ENCODE data around the gene CDC42EP1.
"Not testable (repeated sequence)": the region's sequence is repeated elsewhere in the genome, so short reads cannot be mapped to it uniquely, and the experiment has no call there.

The CDC42EP1 gene, protein sequence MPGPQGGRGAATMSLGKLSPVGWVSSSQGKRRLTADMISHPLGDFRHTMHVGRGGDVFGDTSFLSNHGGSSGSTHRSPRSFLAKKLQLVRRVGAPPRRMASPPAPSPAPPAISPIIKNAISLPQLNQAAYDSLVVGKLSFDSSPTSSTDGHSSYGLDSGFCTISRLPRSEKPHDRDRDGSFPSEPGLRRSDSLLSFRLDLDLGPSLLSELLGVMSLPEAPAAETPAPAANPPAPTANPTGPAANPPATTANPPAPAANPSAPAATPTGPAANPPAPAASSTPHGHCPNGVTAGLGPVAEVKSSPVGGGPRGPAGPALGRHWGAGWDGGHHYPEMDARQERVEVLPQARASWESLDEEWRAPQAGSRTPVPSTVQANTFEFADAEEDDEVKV

DNA sequence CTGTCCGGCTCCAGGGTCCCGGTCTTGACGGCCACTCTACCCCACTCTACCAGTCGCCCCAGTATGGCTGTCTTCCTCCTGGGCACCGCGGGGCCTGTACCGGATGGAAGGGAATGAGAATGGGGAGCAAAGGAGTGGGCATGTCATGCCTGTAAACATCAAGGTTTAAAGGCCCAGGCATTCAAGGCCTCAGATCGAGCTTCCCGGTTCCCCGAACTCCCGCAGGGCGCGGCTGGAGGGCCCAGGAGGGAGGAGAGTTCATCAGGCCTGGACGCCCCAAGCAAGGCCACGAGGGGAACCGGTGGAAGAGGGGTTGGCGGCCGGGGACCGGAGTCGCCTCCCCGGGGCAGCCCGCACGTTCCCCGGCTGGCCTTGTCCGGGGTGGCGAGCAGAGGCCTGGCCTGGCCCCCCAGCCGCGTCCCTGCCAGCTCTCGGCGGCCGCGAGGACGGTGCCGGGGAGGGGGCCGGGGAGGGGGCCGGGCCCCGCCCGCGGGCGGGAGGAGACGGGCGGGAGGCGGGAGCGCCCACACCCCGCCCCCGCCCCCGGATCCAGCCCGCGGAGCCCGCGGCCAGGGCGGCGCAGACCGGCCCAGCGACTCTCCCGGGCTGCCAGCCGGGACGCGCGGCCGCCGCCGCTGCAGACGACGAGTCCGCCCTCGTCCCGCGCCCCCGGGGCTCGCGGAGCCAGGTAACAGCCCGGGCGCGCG is at the start of gene CDC42EP1:
Gene CDC42EP1, plus strand, starts transcription at position 580 of the 707 bp plus-strand sequence. CDS start 5,870 bp downstream, outside the sequence.
- no peak for DNase-seq

DNA sequence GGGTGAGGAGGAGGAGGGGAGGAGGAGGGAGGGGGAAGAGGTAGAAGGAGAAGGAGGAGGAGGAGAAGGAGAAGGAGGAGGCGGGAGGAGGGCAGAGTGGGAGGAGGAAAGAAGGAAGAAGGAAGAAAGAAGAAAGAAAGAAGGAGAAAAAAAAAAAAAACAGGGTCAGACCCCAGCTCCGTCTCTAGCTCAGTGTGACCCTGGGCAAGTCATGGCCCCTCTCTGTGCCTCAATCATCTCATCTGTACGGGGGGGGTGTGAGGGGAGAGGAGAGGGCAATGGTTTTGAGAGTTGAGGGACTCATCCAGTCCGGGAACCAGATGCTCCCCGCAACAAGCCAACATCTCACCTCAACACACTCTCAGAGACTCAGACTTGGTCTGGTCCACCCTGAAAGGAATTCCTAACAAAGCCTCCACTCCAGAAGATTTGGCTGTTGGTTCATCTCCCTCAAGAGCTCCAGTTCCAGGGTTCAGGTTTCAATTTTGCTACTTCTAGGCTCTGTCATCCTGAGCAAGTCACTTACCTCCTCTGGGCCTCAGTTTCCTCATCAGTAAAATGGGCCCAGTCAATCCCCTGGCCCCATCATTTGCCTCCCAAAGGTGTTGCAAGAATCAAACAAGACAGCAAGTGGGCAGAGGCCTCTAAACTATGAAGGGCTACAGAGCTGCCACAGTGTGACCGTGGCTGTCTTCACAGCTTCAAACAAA is 48.7 kb upstream of the CDC42EP1 start:
- no peak for DNase-seq

DNA sequence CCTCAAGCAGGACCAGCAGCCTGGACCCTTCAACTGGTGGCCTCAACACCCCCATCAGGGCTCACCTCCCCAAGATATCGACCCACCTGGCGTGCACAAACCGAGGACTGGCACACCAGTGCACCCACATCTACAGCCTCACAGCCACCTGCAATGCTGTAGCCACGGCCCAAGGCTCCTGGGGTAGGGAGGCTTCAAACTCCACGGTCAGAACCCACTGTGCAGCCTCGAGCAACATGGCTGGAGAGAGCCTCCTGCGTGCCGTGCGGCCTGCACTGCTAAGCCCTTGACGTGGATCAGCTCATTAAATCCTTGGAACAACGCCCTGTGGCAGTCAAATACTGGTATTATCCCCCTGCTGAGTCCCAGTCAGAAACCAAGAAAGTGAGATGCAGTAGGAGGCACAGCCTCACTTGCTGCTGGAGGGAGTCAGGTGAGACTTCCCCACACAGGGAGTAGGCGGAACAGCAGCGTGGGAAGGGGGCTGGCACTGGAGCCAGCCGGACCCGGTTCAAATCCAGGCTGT is 45.7 kb upstream of the CDC42EP1 start:
- no peak for DNase-seq

DNA sequence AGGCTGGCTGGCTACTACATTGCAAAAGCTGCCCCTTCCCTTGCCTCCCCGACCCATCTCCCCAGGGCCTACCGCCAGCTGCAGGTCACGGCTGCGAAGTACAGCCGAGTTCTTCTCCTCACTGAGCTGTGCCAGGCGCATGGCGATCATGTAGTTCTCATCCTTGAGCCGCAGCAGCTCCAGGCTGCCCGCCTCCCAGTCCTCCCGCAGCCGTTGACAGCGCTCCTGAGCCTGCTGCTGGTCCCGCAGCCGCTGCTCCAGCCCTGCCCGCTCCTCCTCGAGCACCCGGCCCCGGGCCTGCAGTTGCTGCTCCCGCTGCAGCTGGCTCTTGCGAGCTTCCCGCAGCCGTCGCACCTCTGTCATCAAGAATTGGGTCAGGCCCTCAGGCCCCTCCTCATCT is 44.4 kb upstream of the CDC42EP1 start:
- DNase-seq: no peak

DNA sequence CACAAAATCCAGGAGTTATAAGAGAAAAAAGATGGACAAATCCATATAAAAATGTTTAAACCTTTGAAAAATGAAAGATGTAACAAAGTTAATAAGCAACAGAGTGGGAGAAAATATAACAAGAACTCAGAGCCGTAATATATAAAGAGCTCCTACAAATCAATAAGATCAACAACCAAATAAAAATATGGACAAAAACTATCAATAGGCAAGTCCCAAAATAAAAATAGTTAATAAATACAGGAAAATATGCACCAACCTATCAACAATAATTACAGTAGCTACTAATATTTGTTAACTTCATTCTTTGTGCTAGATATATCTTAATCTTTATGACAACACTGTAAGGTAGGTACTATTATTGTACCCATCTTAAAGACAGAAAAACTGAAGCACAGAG is 43.8 kb upstream of the CDC42EP1 start:
- no peak for DNase-seq

DNA sequence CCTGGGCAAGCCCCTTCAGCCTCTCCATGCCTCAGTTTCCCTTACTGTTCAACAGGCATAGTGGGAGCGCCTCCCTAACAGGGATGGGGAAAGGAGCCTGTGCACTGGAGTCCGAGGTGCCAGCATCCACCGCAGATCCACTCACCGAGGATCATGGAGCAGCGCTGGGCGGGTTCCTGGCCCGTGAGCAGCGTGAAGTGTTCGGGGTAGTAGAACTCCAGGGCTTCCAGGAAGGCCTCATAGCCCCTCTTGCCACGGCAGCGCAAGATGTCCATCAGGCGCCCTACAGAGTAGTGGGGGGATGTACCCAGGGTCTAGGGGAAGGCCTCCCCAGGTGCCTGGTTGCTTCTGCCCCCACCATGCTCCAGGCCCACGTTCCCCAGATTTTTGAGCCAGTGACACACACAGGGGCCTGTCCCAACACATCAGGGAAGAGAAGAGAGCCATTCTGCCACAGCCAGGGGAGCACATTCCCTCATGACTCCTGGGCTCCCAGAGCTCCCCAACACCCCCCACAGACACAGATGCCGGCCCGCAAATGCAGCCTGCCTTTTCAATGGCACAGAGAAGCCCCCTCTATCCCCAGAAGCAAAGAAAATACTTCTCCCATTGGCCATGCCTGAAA is 42.3 kb upstream of the CDC42EP1 start:
- DNase-seq: no peak

DNA sequence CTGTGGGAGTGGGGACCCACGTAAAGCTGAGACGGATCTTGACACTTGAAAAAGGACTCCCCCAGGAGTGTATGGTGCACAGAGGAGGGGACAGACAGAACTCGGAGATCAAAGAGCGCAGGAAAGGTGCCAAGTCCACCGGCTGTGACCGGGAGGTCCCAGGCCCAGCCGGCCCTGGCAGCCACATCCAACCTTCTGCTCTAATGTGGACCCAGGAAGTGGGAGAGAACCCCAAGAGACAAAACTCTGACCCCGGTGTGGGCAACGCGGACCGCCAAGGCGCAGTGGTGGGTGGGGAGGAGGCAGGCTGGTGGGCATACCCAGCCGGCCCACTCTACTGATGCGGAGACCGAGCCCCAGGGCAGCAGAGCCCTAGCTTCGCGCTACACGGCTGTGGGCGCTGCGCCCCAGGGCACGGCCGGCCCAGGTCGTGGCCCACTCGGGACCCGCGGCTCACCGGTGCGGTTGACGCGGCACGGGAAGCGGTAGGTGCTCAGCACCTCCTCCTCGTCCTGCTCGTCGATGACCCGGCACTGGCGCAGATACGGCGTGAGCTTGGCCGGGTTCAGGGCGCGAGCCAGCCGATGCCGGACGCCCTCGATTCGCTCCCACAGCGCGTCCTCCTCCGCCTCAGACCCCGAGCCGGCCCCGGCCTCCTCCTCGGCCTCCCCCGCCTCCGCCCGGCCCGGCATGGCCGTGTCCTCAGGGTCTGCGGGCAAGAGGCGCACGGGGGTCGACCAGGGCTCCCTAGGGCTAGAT is 41.6 kb upstream of the CDC42EP1 start:
- no peak for DNase-seq

DNA sequence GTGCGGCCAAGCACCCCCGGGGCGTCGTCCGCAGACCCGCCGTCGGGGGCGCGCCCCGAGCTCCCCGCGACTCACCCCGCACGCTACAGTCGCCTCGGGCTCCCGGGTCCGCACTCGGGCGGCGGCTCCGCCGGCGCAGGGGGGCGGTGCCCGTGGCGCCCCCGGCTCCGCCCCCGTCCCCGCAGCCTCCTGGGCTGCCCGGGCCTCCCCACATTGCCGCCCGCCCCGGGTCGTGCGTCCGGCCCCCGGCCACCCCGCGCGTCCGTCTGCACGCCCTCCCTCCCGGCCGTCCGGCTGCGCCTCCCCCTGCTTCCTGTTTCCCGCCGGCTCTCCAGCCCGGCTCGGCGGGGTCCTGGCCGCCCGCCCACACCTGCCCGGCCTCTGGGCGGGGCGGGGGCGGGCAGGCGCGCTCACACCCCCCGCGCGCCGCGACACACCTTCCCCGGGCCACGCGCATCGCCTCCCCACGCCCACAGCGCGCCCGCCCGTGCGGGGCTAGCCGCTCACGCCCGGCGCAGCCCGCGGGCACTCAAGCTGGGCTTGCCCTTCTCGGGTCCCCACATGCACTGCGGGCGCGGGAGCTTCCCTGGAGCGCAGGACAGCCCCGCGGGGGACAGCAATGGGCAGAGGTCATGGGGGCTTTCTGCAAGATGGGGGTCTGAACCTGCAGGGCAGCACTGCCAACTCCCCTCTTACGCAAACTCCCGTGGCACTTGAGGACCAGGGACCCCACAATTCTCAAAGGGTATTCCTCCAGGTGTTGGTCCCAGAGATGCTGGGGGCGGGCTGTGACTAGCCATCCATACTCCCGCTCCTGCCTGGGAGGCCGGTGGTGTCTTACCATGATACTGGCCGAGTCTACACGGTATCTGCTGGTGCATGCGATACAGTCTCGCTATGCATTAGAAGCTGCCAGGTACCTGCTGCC is 40.7 kb upstream of the CDC42EP1 start, which contains the start of gene CARD10:
Gene CARD10, minus strand, starts transcription at position 148 of the 928 bp plus-strand sequence. CDS start 215 bp downstream, outside the sequence.
- no peak for DNase-seq

DNA sequence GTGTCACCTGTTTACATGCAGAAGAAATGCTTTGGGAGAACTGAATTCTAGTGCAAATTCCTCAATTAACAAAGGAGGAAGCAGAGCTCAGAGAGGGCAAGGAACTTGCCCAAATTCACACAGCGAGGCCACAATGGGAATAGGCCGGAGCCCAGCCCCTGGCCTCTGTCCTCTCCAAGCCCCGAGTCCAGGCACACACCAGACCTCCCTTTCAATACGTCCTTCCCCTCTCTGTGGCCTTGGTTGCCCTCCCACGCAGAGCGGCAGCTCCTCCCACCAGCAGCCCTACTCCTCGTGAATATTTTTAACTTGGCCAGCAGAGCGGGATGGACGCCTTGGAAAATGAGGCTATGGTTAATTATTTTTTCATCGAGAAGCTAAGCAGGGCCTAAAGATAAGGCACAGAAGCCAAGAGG is 39.5 kb upstream of the CDC42EP1 start:
- no peak for DNase-seq

DNA sequence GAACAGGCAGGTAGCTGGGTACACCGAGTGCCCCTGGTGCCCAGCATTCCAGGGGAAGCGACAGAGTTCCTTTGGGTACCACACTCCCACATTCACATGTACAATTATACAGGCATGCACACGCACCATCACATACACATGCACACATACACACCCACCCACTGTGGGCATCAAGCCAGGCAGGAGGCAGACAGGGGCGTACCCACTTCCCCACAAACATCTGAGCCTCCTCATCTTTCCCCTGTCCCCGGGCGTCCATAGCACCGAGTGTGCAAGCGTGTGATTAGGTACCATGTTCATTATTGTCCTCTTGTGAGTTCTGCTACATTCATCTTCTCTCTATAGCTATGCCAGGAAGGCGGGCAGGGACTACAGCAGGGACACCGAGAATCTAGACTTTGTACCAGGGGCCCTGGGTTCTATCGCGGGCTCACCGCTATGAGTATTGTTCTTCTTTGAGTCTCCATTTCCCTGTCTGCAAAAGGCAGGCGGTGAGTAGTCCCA is 39.0 kb upstream of the CDC42EP1 start:
- DNase-seq: no peak

DNA sequence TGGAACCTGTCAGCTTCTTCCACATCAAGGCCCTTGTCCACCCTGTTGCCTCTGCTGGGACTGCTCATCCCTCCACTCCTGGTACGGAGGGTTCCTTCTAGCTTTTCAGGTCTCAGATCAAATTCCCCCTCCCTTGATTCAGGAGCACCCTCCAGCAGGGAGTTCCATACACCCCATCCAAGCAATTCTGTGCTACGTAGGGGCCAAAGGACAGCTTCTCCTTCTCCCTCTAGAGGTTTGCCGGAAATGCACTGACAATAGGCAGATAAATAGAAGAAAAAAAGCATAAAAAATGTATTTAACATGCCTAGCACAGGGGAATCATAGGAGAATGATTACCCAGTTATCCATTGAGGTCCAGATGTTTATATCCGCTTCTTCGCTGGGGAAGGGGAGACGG is 37.8 kb upstream of the CDC42EP1 start:
- DNase-seq: no peak

DNA sequence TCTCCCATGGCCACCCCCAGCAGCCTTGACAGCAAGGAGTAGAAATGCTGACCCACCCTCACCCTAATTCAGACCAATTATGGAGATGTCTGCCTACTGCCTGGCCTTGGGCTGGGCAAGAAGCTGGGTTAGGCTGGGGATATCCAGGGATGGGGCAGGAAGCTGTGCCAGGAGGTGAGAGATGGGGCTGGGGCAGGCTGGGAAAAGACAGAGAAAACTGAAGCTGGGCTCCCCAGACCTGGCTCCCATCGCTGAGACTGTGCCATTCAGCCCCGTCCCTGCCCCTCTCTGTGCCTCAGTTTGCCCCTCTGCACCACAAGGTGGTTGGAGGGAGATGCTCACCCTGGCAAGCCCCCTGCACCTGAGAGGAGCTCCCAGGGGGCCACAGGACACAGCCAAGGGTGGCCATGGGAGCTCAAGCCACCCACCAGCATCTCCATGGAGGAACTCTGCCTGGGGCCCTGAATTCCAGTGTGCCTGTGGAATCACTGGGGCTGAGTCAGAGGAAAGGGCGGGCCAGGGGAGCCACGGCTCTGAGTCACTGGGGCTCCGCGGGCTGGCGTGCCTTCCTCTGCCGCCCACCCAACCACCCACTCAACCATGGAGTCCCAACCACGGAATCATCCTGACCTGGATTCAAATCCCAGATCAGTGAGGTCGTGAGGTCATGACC is 35.1 kb upstream of the CDC42EP1 start:
- no peak for DNase-seq

DNA sequence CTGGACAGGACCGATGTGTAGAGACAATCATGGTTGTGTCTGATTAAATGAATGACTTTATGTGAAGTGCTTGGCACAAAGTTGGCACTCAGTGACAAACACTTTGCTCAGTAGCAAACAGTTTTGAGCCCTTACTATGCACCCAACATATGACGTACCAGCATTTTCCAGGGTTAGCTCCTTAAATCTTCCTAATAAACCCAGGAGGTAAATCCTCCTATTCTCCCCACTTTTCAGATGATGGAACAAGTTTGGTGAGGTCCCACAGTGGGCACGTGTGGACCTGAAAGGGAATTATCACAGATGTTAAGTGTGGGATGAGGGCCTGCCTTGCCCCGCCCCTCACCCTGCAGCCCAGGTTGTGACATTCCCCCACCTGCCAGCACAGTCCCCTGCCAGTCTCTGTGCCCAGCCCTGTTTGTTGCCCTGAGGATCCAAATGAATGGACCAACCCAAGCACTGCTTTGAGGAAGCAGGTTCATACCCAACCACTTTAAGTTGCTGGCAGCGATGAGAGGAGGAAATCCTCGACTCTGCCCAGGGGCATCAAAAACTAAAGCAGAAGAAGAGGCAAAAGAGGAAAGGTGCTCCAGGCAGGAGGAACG is 34.4 kb upstream of the CDC42EP1 start:
- DNase-seq: no peak

DNA sequence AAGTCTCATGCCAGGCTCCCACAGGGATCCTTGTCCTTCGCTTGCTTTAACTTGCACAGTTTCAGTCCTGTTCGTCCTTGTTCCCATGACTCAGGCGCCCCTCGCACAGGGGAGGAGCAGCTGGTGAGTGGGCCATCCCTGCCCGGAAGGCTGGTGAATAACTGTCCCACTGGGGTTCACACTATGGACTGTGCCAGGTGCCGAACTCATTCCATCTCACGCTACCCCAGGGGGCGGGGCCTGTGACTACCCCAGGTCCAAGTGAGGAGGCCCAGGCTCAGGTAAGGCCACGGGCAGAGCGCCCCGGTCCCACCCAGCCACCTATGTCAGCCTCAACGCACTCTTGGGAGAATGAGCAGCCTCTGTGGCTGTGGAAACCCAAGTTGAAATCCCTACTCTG is 33.9 kb upstream of the CDC42EP1 start:
- no peak for DNase-seq

DNA sequence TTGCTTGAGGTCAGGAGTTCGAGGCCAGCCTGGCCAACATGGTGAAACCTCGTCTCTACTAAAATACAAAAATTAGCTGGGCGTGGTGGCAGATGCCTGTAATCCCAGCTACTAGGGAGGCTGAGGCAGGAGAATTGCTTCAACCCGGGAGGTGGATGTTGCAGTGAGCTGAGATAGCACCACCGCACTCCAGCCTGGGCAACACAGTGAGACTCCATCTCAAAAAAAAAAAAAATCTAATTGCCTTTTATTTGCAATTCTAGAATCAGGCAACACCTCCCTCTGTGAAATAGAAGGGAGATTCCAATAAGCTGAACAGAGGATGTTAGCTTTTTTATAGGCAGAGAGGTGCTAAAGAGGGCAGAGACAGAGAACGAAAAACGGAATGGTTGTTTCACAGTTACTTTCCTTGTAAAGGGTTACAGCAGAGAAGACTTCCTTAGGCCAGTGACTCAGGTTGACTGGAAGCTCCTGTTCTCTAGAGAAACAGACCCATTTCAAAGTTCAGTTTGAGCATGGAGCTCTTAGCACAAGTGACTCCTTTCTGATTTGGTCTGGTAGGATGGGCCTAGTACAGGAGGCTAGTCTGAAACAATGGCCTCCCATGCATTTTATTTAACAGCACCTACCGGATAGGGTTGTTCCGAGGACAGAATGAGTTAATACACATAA is 33.1 kb upstream of the CDC42EP1 start:
- not testable (repeated sequence) for DNase-seq

DNA sequence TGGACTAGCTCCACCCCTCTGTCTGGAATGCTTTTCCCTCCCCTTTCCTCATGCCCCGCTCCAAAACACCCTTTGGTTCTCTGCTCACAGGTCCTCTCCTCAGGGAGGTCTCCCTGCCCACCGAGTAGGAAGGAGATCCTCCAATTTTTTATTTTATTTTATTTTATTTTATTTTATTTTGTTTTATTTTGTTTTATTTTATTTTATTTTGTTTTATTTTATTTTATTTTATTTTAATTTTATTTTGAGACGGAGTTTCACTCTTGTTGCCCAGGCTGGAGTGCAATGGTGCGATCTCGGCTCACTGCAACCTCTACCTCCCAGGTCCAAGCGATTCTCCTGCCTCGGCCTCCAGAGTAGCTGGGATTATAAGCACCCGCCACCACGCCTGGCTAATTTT is 32.3 kb upstream of the CDC42EP1 start:
- not testable (repeated sequence) for DNase-seq

DNA sequence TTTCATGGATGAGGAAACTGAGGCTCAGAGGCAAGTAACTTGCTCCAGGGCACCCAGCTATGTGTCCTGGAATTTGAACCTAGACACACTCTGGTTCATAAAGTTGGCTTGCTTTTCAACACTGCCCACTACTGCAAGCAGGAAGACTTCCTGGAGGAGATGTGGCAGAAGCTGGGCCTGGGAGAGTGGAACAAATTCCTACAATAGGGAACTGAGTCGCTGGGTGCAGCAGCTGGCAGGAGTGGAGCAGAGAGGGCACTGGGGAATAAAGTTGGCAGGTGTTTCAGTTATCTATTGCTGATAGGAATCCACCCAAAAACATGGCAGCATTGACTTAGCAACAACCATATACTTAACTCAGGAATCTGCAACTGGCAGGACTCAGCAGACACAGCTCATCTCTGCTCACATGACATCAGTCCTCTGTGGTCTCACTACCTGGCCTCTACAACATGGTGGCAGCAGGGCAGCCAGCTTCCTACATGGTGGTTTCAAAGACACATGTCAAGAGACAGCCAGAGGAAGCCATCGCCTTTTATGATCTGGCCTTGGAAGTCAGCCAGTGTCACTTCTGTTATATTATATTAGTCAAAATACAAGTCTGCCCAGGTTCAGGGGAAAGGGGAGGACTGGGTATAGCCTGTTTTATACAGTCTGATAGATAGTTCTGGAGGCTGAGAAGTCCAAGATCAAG is 30.5 kb upstream of the CDC42EP1 start:
- peak; percentile 52 for DNase-seq

DNA sequence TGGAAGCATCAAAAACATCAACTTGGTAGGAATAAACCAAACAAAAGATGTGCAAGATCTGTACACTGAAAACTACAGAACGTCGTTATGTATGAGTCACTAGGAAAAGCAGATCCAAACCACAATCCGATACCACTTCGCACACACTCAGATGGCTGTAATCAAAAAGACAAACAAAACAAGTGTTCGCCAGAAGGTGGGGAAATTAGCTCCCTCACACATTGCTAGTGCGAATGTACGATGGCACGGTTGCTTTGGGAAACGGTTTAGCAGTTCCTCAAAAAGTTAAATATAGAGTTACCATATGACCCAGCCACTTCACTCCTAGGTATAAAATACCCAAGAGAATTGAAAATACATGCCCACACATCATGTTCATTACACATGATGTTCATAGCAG is 26.3 kb upstream of the CDC42EP1 start:
- peak; percentile 11 for DNase-seq
